Stimulated activated CD8-positive, alpha-beta memory T cell treated with anti-CD3 and anti-CD28 coated beads, Interleukin-4, amount 100 ng/mL, for 4 hours (primary cell): ENCODE measurements around the gene HHLA2.

Experiments
- DNase-seq, 2 donors: peaks; one replicate each; pipeline ENCODE4 v3.0.0-alpha.2; 2020; ENCODE audit warnings: low read depth in 2 of 2, low spot score in 1 of 2

The HHLA2 gene

DNA sequence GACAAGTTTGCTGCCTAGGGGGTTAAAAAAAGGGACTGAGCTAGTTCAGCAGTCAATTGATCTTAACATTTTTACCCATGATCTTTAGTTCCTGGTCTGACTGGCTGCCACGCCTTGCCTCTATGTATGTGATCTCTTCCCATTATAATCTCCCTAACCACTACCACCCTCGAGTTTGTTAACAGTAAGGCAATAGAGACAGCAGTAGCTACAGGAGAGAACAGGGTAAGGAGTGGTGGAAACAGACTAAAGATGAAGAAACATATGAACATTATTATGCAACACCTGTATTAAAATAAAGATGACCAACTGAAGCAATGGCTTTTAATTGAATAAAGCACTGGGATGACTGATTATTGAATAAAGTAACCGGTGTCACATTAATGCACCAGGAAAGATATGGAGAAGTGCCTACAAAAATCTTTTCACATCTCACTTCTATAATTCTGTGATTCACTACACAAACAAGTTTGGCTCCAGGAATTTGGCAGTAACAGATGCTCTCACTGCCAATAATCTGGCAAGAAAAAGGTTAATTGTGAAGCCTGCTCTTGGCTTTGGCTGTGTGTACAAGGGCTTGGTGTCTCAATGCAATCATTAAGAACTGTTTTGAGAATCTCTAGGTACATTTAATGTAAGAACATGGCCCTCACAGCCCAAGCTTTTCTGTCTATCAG lies 95.7 kb downstream of the HHLA2 start:
- DNase-seq, result no peak

DNA sequence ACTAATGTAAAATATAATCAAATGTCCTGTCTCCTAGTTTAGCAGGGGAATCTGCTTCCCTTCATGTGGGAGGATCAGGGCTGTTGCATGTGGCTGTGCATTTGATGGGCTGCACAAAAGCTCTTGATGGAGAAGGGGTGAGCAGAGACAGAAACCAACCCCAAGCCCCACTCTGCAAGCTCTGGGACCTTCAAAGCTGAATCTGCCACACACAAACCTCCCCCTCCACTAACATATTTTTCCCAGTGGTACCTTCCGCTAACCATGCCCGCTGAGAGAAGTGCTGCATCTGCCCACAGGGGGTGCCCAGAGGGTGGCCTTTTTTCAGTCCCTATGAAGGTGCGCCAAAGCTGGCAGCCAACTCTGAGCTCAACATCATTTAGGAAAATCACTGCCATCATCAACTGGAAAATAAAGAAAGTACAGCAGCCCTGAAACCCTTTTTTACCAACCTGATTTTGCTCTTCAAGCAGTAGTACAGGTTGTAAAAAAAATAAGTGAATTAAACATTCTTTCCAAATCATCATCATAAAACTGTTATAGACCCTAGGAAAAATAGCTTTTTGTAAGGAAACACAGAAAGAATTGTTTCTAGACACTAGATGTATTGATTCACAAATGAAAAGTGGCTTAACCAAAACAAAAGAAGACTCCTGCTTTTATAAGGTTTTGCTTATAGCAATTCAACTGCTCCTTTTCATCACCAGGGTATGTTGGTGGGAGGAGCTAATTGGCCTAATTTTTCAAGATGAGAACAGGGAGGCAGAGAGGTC lies 97.0 kb downstream of the HHLA2 start:
- no peak for DNase-seq

DNA sequence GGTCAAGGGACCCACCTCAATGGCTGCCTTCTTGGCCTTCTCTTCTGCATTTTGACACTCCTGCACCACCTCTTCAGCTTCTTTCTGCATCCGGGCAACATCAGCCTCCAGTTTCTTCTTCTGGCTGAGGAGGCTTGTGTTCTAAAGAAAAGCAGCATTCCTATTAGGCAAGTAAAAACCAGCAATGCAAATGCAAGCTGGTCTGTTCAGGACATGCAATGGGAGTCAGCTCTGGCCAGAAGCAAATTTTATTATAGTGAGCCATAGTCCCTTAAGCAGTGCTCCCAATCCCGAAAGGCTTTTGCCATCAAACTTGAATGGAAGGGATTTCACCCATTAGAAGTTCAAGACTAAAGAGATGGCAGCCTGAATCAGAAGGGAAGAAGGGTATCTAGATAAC lies 97.7 kb downstream of the HHLA2 start:
- no peak for DNase-seq

DNA sequence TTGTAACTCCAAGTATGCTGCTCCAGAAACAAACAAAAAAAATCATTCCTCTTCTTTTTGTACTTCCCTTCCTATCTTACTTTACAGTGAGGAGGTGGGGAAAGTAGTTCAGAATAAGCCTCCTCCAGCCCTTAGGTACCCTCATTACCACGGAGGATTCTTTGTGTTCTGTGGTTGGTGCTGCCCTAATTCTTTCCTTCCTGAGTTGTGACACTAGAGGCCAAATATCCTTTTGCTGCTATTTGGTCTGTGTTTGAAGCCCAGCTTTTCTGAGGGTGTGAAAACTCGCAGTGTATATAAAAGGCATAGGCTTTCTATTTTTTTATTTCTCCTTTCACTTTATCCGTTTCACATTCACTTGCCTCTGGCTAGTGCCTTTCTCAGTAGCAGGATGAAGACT lies 98.2 kb downstream of the HHLA2 start:
- DNase-seq, result no peak

DNA sequence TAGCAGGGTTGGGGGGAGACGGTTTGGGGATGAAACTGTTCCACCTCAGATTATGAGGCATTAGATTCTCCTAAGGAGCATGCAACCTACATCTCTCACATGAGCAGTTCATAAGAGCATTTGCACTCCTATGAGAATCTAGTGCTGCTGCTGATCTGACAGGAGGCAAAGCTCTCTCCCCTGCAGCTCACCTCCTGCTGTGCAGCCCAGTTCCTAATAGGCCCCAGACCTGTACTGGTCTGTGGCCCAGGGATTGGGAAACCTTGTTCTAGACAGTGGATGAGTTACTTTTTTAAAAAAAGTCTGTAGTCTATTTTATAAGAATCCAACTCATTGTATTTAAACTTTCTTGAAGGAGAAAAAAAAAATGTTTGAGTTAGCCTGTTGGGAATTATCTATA lies 100.0 kb downstream of the HHLA2 start:
- DNase-seq, result no peak

DNA sequence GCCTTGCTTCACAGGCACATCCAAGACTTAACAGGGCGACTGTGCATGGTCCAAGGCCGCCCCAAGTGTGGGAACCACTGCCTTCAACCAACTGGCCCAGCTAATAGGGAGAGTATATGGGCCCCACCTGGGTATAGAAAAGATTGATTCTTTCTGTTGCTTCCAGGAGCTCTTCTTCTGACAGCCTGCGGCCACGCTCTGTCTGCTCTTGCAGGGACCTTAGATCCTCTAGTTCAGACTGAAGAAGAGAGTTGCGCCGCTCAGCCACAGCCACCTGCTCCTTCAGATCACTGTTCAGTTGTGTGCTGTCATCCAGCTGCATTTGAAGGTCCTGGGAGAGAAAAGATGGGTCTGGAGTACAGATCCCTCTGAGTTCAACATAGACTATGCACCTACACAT lies 102.2 kb downstream of the HHLA2 start:
- DNase-seq, result no peak

DNA sequence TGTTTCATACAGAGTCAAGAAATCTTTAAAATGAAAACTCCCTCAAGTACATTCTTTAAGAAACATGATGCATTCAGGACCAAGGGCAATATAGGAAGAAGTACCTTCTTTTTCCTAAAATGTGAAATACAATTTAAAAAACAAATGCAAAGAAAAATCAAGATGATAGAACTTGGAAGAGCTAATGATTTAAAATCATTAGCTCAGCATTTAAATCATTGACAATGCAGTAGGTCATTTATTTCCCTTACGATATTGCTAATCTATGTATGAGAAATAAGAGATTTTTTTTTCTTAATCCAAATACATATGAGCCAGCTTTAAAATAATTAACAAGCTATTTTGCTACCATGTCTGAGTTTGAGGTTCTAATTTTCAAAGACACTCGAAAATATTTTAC lies 105.5 kb downstream of the HHLA2 start:
- DNase-seq, result no peak

DNA sequence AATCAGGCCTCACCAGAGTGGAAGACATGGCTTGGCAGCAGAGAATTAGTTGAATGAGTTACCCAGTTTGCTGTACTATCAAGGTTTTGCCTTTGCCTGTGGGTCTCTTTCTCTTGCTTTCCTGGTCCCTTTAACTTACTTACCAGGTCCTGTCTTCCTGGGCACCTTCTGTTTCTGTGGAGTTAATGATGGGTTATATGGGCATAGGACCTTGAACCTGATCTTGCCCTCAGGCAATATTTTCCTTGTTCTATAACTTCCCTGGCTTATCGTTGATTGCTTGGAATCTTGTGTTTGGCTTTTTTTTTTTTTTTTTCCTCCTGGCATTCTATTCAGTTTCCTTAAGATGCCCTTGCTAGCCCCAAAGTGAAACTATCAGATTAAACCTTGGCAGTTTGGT lies 106.8 kb downstream of the HHLA2 start:
- no peak for DNase-seq

DNA sequence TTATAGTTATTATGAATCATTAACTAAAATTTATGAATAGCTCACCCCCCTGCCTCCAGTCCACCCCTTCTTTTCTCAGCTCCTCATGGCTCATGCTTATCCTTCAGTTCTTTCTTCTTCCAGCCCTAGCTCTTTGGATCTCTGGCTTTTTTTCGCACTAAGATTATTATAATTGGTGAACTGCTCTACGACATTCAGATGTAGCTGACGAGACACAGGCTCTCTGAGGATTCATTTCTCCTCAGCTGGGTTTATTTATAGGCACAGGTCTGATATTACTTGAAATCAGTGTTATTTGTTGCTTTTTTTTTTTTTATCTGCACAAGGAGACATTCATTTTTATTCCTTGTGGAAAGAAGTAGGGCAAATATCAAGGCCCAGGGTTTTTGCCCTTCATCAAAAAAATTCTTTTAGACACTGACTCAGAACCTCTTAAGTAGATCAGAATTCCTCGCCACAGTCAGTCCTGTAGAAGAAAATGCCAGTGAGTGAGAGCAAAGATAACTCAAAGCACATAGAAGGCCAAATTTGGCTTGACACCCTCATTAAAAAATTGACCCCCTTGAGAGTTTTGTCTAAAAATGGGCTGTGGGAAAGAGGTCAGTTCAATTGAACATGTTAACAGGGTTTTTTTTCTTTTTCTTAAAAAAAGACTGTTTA lies 107.5 kb downstream of the HHLA2 start:
- DNase-seq, result no peak

DNA sequence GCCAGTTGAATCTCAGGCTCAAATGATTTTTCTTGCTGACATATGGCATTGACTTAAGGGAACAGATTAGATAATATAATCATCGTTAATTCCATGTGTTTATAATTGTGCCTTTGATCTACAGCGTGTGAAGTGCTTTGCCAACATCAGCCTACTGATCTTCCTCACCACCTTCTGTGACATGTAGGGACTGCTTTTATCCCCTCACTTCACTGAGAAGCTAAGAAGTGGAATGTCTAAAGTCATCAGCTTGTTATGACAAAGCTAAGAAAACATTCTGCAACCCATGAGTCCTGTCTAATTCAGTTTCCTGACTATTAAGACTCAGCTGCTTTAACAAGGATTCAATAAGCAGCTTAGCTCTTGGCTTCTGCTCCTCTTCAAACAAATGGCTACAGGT lies 108.0 kb downstream of the HHLA2 start:
- no peak for DNase-seq

DNA sequence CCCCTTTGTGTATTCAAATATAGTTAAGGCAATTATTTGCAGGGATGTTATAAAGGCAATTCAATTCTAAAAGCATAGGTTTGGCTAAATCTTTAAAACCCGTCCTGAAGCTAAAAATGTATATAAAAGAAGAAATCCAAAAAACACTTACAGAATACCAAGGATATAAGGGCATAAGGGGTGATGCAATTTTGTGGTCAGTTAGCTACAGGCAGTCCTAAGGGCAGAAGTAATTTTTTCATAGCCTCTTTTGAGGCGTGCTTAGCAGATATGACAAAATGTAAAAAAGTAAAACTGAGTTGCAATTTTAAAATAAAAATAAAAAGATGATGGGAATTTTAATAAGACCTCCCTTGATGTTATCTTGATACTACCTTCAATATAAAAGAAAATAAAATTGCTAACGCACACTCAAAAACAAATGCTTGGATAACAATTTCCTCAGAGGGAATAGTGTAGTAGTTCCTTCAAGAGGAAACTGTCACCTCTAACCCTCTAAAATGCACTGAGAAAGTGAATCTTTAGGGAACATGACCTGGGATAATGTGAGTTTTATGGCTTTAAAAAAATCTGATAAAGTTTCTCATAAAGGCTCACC lies 109.8 kb downstream of the HHLA2 start:
- no peak for DNase-seq

DNA sequence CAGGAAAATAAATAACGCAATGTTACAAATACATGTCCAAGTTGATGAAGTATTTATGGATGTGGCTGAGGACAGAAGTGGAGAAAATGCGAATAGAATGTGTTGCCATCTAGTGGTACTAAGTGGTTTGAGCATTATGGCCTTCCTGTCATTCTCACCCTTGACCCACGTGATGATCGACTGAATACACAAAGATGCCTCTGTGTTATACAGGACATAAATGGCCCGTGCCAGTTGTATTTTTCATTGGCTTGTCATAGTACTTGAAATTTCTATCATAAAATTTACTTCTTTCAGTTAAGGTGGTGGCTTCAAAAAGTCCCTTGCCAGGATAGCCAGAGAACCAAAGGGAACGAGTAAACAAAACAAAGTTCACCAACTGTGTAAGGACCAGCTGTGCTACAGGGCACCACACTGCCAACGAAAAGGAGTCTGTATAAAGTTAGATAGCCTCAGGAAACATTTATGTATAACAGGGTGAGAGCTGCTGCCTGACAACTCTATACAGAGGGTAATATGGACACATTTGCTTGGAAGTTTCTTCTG lies 110.4 kb downstream of the HHLA2 start:
- DNase-seq, result no peak

DNA sequence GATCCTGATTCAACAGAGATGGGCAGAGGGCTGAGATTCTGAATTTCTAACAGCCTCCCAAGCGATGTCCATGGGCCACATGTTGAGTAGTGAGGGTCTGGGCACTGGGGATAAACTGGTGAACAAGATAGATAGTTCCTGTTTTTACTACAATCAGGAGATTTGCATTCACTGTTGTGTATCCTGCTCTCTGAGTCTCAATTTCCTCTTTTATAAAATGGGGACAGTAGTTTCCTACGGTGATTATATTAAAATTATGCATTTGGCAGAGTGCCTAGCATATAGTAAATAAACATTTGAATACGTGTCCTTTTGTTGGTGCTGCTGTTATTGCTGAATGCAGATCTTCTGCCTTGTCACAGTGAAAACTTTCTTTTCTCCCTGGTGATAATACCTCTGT lies 111.5 kb downstream of the HHLA2 start:
- DNase-seq, result no peak

DNA sequence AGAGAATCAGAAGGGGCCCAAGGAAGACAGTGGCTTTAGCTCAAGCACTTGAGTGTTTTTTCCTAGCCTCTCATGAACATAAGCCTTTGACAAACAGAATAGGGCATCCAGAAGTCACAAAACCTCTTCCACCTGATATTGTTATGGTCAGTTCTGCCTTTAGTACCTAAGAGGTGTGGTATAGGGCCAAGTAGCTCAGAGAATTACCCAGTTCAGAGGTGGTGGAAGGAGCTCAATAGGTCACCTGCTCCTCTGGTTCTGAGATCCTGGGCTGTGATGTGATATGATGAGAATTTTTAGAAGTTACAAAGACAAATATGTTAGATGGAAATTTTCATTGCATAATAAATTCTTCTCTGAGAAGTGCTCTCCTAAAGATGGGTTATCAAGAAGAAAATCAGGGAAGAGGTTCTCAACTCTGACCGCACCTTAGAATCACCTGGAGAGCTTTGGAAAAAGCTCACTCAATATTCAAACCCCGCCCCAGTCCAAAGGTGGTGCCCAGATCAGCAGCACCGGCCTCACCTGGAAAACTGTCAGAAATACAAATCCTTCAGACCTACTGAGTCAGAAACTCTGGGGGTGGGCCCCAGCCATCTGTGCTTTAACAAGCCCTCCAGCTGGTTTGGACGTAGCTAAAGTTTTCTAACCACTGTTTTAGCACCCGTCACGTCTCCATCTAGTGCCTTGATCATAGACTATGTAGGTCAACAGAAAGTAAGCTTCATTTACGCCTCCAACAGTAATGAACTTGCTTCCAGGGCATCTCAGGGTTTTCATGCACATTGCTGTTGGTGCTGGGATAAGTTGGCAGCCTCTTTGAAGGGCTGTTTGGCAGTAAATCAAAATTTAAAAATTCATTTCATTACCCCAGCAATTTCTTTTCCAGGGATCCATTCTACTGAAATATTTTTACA lies 112.8 kb downstream of the HHLA2 start:
- DNase-seq, result no peak

DNA sequence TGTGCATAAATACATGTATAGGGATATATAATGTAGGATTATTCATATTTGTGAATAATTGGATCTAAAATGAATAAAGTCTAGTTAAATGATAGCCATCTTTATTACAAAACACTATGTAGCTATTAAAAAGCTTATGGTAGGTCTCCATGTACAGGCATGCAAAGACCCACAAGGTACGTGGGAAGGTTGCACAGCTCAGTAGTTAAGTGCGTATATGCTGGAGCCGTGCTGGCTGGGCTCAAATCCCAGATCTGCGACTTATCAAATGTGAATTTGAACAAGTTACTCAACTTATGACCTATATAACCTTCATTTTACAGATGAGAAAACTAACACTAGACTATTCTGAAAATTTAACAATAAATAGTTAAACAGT lies 113.4 kb downstream of the HHLA2 start:
- DNase-seq, result no peak

DNA sequence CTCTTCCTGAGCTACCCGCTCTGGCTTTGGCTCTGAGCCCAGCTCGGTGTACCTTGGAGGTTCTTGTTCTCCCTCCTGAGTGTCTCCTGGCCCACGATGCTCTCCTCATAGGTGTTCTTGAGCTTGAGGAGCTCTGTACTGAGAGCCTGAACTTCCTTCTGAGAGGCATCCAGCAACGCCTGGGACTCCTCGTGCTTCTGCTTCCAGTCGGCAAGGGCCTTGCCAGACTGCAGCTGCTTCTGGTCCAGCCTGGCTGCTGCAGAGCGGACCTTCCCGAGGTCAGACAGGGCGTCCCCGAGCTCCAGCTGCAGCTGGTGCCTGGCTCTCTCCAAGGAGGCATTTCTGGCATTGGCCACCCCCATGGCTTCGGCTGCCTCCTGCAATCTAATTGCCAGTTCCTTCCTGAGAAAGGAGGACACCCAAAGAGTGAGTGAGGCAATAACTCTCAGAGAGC lies 114.2 kb downstream of the HHLA2 start:
- no peak for DNase-seq

DNA sequence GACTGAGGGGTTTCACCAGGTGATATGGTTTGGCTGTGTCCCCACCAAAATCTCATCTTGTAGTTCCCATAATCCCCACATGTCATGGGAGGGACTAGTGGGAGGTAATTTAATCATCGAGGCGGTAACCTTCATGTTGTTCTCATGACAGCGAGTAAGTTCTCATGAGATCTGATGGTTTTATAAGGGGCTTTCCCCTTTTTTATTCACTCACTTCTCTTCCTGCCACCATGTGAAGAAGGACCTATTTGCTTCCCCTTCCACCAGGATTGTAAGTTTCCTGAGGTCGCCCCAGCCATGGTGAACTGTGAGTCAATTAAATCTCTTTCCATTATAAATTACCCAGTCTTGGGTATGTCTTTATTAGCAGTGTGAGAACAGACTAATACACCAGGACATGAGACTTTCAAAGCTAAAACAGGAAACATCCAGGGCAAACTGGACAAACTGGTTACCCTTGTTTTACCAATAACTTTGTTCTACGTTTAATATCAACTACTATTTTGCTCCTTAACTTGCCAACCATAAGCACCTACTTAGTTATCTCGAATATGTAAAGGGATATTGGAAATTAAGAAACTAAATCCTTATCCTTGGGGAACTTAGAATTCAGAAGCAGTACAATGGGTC lies 115.9 kb downstream of the HHLA2 start:
- no peak for DNase-seq

DNA sequence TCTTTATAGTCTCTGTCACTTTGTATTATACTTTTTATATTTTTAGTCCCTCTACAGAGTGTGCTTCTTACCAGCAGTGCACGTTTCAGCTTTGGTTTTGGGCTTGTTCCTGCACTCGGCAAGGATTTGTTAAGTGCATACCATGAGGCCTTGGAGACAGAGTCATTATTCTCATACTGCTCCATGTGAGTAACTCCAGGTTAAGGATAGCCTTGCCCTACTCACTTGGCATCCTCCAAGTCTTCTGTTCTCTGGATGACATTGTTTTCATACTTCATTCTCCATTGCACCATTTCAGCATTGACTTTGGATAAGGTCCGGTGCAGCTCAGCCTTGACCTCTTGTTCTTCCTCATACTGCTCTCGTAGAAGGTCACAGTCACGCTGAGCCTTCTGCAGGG lies 117.7 kb downstream of the HHLA2 start:
- no peak for DNase-seq

DNA sequence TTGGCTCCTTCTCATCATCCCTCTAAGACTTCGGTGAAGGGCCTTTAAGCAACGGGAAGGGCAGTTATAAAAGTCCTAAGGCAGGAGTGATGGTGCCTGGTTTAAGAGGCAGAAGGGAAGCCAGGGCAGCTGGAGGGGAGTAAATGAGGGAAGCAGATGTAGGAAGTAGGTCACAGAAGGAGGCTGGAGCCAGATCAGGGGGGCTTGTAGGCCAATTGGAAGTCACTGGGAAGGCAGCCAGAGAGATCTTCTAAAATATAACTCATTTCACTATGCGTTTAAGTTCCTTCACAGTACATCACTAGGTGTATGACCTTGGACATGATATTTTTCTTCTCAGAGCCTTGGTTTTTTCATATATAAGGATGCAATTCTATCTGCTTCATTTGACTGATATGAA lies 119.3 kb downstream of the HHLA2 start:
- no peak for DNase-seq
